Activated CD8-positive, alpha-beta T cell treated with anti-CD3 and anti-CD28 coated beads, Interleukin-2, amount 10 ng/mL, durations not matched to agents 7 days and 5 days (primary cell): ENCODE measurements around the gene E2F1. TPM values are rescaled to one million over a fixed set of nuclear protein-coding genes. Genes with fewer than 3 reads are reported as not detected.
A peak's percentile ranks its signal among the peaks of the same experiment; 100 is the strongest.

ENCODE experiments used
- ATAC-seq: fragments of 150-1000 bp; cut with Tn5 transposase; one replicate; pipeline ENCODE4 v1.10.0; 2021; ENCODE audit warnings: moderate library complexity
- CTCF ChIA-PET: fragments of 350-600 bp; sonication (Branson Sonifier 250); formaldehyde crosslinking; loops from one replicate; lab custom pipeline; 2021; ENCODE audit warnings: antibody characterized with exemption; lab: Charles Lee
- POLR2A ChIA-PET: fragments of 350-600 bp; sonication (Branson Sonifier 250); formaldehyde crosslinking; loops from one replicate; lab custom pipeline; 2021; ENCODE audit warnings: antibody characterized with exemption; lab: Charles Lee
- DNase-seq: peaks from one replicate; pipeline ENCODE4 v3.0.0-alpha.2; 2020
- H3K27ac Mint-ChIP-seq: one replicate; pipeline ENCODE4 v1.8.0; 2021; ENCODE audit warnings: mild to moderate bottlenecking, mixed read lengths
- H3K27me3 Mint-ChIP-seq: one replicate; pipeline ENCODE4 v1.8.0; 2021; ENCODE audit warnings: low read depth, mixed read lengths
- H3K36me3 Mint-ChIP-seq: one replicate; pipeline ENCODE4 v1.8.0; 2021; ENCODE audit warnings: low read depth, mixed read lengths
- H3K4me1 Mint-ChIP-seq: one replicate; pipeline ENCODE4 v1.8.0; 2021; ENCODE audit warnings: low read depth, mixed read lengths
- H3K4me3 Mint-ChIP-seq: one replicate; pipeline ENCODE4 v1.8.0; 2021; ENCODE audit warnings: mild to moderate bottlenecking, mixed read lengths
- H3K9me3 Mint-ChIP-seq: one replicate; pipeline ENCODE4 v1.8.0; 2022; ENCODE audit warnings: mixed read lengths; ENCODE audit not compliant: insufficient read depth
- total RNA-seq, 2 experiments: library from RNA; stranded (reverse); gene quantifications; one replicate each; pipeline ENCODE4 v1.2.3, GENCODE V29; 2021

E2F1 gene
- total RNA-seq = 10 to 100 TPM; 74.5 to 80.8 TPM

DNA sequence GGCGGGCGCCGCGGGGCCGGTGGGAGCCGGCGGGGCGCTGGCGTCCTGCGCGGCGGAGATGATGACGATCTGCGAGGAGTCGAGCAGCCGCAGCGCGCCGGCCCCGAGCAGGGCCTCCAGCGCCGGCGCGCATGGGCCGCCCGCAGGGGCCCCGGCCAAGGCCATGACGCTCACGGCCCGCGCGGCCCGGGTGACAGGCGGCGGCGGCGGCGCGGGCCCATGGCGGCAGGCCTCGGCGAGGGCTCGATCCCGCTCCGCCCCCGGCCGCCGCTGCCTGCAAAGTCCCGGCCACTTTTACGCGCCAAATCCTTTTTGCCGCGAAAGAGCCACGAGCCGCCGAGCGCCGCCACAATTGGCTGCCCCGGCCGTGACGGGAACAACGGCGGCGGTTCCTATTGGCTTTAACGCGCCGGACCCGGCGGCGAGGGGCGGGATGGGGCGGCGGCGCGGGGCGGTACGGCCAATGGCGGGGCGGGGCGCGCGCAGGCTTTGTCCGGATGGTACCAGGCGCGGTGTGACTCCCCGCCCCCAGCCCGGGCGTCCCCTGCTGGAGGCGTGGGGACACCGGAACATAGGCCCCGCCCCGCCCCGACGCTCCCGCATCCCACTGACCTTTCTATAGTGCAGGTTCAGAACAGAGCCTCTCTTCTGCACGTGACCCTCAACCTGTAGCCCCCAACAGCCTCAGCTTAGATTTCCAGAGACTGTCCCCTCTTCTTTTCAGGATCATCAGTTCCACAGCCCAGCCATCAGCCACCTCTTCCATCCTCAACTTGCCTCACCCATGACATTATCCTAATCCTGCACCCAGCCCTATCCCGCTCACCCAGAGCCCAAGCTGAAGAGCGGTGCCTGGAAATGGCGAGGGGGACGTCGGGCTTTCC lies at the start of gene E2F1:
Gene E2F1 (minus strand): TSS at position 286 of the 884 bp plus-strand sequence. CDS start 121 bp downstream, at position 165.
- peak; percentile 97 for DNase-seq
- peak; percentile 91 for ATAC-seq
- H3K36me3 Mint-ChIP-seq = peaks cover 30% of the 10 kb centered on the region
- no peaks in the 10 kb centered on the region for H3K9me3 Mint-ChIP-seq
- H3K27ac Mint-ChIP-seq = peak within 1 kb of the TSS; percentile 93
- H3K4me3 Mint-ChIP-seq = peak within 1 kb of the TSS; percentile 94
- H3K27me3 Mint-ChIP-seq = no peaks in the 10 kb centered on the region
- ChIA-PET CTCF (interaction anchor here (0.8 to 8.7 kb wide), 7 partner anchors 11 to 46 kb away, joined by 3 to 126 read pairs (median 9); partner anchors contain the start of genes ACTL10, C20orf144, PXMP4 and ZNF341), POLR2A (interaction anchor here (0.9 to 10.7 kb wide), 6 partner anchors 12 to 426 kb away, joined by 3 to 148 read pairs (median 9); partner anchors contain the start of genes ACTL10, C20orf144, CBFA2T2 and EIF2S2)
- H3K4me1 Mint-ChIP-seq = peaks cover 89% of the 10 kb centered on the region

GRCh38 chr20:33733654-33734576 lies 47.7 kb upstream of the E2F1 start:
- peaks cover 18% of the 10 kb centered on the region for H3K9me3 Mint-ChIP-seq
- peak overlapping the region; percentile 18 for H3K27ac Mint-ChIP-seq
- H3K27me3 Mint-ChIP-seq = no peaks in the 10 kb centered on the region
- DNase-seq (no peak), ATAC-seq (no peak)
- CTCF ChIA-PET = interaction anchor here (1.4 to 5.6 kb wide), 4 partner anchors 14 to 810 kb away, joined by 3 to 24 read pairs (median 8); partner anchors contain the start of genes ACTL10 and PXMP4
- peaks cover 28% of the 10 kb centered on the region for H3K4me1 Mint-ChIP-seq
- peaks cover 22% of the 10 kb centered on the region for H3K36me3 Mint-ChIP-seq
- POLR2A ChIA-PET = interaction anchor here (1.2 kb wide), 1 partner anchor 18 kb away, joined by 3 read pairs; no protein-coding TSS in a partner anchor
- peak overlapping the region; percentile 89 for H3K4me3 Mint-ChIP-seq

GRCh38 chr20:33732166-33732970 lies 46.2 kb upstream of the E2F1 start:
- DNase-seq = peak; percentile 87
- H3K4me3 Mint-ChIP-seq = peak overlapping the region; percentile 89
- ChIA-PET CTCF (interaction anchor here (0.8 to 5.6 kb wide), 10 partner anchors 9 to 812 kb away, joined by 3 to 24 read pairs (median 4); partner anchors contain the start of genes ACTL10 and PXMP4), POLR2A (interaction anchor here (0.5 to 3.2 kb wide), 16 partner anchors 12 to 1721 kb away, joined by 3 to 15 read pairs (median 4); partner anchors contain the start of gene PXMP4)
- peaks cover 15% of the 10 kb centered on the region for H3K9me3 Mint-ChIP-seq
- no peaks in the 10 kb centered on the region for H3K27me3 Mint-ChIP-seq
- H3K36me3 Mint-ChIP-seq = peaks cover 18% of the 10 kb centered on the region
- peak overlapping the region; percentile 90 for H3K27ac Mint-ChIP-seq
- peak; percentile 83 for ATAC-seq
- peaks cover 28% of the 10 kb centered on the region for H3K4me1 Mint-ChIP-seq

GRCh38 chr20:33731693-33732165 lies 45.5 kb upstream of the E2F1 start, which contains the start of gene ZNF341:
Gene ZNF341, plus strand, starts transcription at chr20:33731996. Its CDS starts 26 bp downstream, at chr20:33732022.
- ATAC-seq (peak; percentile 90), DNase-seq (peak; percentile 91)
- Mint-ChIP-seq H3K27ac (peak within 1 kb of the TSS; percentile 94), H3K4me3 (peak within 1 kb of the TSS; percentile 89), H3K4me1 (peaks cover 28% of the 10 kb centered on the region), H3K27me3 (no peaks in the 10 kb centered on the region), H3K9me3 (peaks cover 11% of the 10 kb centered on the region), H3K36me3 (peaks cover 15% of the 10 kb centered on the region)
- POLR2A ChIA-PET = interaction anchor here (0.5 to 3.2 kb wide), 14 partner anchors 12 to 1722 kb away, joined by 3 to 15 read pairs (median 4); partner anchors contain the start of gene PXMP4
- CTCF ChIA-PET = interaction anchor here (0.8 to 5.6 kb wide), 8 partner anchors 10 to 286 kb away, joined by 3 to 24 read pairs (median 5); partner anchors contain the start of genes ACTL10 and PXMP4

GRCh38 chr20:33730946-33731692 lies 44.9 kb upstream of the E2F1 start:
- POLR2A ChIA-PET = interaction anchor here (1.0 to 3.2 kb wide), 3 partner anchors 11 to 52 kb away, joined by 4 to 15 read pairs (median 7); partner anchors contain the start of gene PXMP4
- H3K9me3 Mint-ChIP-seq = peaks cover 7% of the 10 kb centered on the region
- ATAC-seq = no peak
- peak overlapping the region; percentile 94 for H3K27ac Mint-ChIP-seq
- no peak for DNase-seq
- CTCF ChIA-PET = interaction anchor here (1.0 to 5.6 kb wide), 5 partner anchors 11 to 273 kb away, joined by 3 to 24 read pairs (median 5); partner anchors contain the start of genes ACTL10 and PXMP4
- H3K36me3 Mint-ChIP-seq = peaks cover 10% of the 10 kb centered on the region
- peaks cover 28% of the 10 kb centered on the region for H3K4me1 Mint-ChIP-seq
- H3K4me3 Mint-ChIP-seq = peak overlapping the region; percentile 76
- no peaks in the 10 kb centered on the region for H3K27me3 Mint-ChIP-seq

DNA sequence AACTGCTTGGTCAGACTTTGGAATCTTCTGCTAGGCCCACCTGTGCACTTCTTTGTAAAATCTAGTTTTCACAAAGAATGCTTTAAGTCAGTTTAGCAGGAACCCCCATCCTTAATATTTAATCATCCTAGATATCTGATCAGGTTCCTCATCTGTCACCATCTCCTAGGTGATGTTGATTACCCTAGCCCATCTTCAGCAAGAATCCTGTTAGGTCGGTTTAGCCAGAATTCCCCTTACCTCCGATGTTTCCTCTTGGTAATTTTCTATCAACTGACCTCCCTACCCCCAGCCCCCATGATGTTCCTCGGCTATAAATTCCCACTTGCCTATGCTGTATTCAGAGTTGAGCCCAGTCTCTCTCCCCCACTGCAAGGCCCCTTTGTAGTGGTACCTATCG lies 42.9 kb upstream of the E2F1 start:
- Mint-ChIP-seq H3K4me3 (no peak overlapping the region), H3K27me3 (no peaks in the 10 kb centered on the region), H3K36me3 (peaks cover 3% of the 10 kb centered on the region), H3K27ac (no peak overlapping the region), H3K4me1 (peaks cover 24% of the 10 kb centered on the region), H3K9me3 (no peaks in the 10 kb centered on the region)
- ChIA-PET POLR2A (no interaction called here), CTCF (interaction anchor here (5.6 kb wide), 1 partner anchor 61 kb away, joined by 24 read pairs; the partner anchor contains the start of gene ACTL10)
- ATAC-seq (no peak), DNase-seq (no peak)

DNA sequence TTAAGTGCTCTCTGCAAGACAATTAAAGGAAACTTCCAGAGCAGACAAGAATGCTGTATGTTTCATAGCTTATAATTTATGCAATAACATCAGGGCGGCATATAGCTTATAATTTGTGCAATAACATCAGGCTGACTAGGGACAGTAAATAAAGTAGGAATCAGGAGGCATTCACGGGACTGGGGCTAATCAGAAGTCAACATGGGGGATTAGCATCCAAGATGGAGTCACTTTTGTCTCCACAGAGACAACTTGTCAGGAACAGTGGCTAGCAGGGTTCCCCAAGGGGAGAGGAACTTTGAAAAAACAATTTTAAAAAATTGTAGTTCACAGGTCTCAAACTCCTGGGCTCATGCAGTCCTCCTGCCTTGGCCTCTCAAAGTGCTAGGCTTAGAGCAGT lies 42.3 kb upstream of the E2F1 start:
- H3K4me3 Mint-ChIP-seq = no peak overlapping the region
- CTCF ChIA-PET = interaction anchor here (1.0 to 1.6 kb wide), 2 partner anchors 9 to 49 kb away, joined by 5 read pairs; partner anchors contain the start of gene PXMP4
- H3K9me3 Mint-ChIP-seq = no peaks in the 10 kb centered on the region
- peaks cover 18% of the 10 kb centered on the region for H3K4me1 Mint-ChIP-seq
- POLR2A ChIA-PET = no interaction called here
- ATAC-seq (no peak), DNase-seq (no peak)
- H3K27me3 Mint-ChIP-seq = no peaks in the 10 kb centered on the region
- H3K27ac Mint-ChIP-seq = no peak overlapping the region
- H3K36me3 Mint-ChIP-seq = peaks cover 3% of the 10 kb centered on the region

- H3K27me3 Mint-ChIP-seq = no peaks in the 10 kb centered on the region
- no peak overlapping the region for H3K27ac Mint-ChIP-seq
- no peak for DNase-seq
- no peak overlapping the region for H3K4me3 Mint-ChIP-seq
- ATAC-seq = no peak
- peaks cover 13% of the 10 kb centered on the region for H3K4me1 Mint-ChIP-seq
- H3K36me3 Mint-ChIP-seq = peaks cover 3% of the 10 kb centered on the region
- ChIA-PET CTCF (interaction anchor here (1.0 to 1.6 kb wide), 2 partner anchors 8 to 48 kb away, joined by 5 read pairs; partner anchors contain the start of gene PXMP4), POLR2A (interaction anchor here (1.2 kb wide), 1 partner anchor 385 kb away, joined by 4 read pairs; the partner anchor contains the start of gene EIF2S2)
- H3K9me3 Mint-ChIP-seq = no peaks in the 10 kb centered on the region
These were observed 41.6 kb upstream of the E2F1 start for GRCh38 chr20:33727806-33728205.

GRCh38 chr20:33727115-33727479 lies 40.9 kb upstream of the E2F1 start:
- ChIA-PET POLR2A (interaction anchor here (1.2 kb wide), 1 partner anchor 385 kb away, joined by 4 read pairs; the partner anchor contains the start of gene EIF2S2), CTCF (no interaction called here)
- Mint-ChIP-seq H3K27me3 (no peaks in the 10 kb centered on the region), H3K9me3 (no peaks in the 10 kb centered on the region), H3K4me3 (no peak overlapping the region), H3K4me1 (peaks cover 8% of the 10 kb centered on the region), H3K36me3 (no peaks in the 10 kb centered on the region), H3K27ac (no peak overlapping the region)
- DNase-seq (no peak), ATAC-seq (no peak)
